Right lobe of liver (tissue), 6 donors: ENCODE measurements around the gene CAMKV. TPM values are rescaled to one million over a fixed set of nuclear protein-coding genes. Genes with fewer than 3 reads are reported as not detected.

Experiments
- ATAC-seq, 4 donors: fragments of 200-7000 bp; cut with Tn5 transposase; one replicate each; pipeline ENCODE4 v1.9.1; 2020; ENCODE audit warnings: mild to moderate bottlenecking in 4 of 4, moderate library complexity in 4 of 4
- DNase-seq, 3 donors: peaks; one replicate each; pipeline ENCODE4 v3.0.0-alpha.2; 2020
- H3K27ac ChIP-seq, 3 donors: fragments of 200-600 bp; one replicate each; pipeline ENCODE4 v1.8.0; 2022
- H3K27me3 ChIP-seq, 2 donors: fragments of 200-600 bp; one replicate each; pipeline ENCODE4 v1.8.0; 2022
- H3K36me3 ChIP-seq, 4 donors: fragments of 200-600 bp; sonication (generic) in 1 of 4; one replicate each; pipeline versions ENCODE4 v1.5.1 to v1.8.0; 2017 to 2022; ENCODE audit warnings: control low read depth in 1 of 4
- H3K4me1 ChIP-seq, 4 donors: fragments of 200-600 bp; sonication (generic) in 1 of 4; one replicate each; pipeline versions ENCODE4 v1.5.1 to v1.8.0; 2017 to 2022; ENCODE audit warnings: control low read depth in 1 of 4
- H3K4me3 ChIP-seq, 3 donors: fragments of 200-600 bp; one replicate each; pipeline ENCODE4 v1.8.0; 2022
- H3K9me3 ChIP-seq, 4 donors: fragments of 200-600 bp; sonication (generic) in 1 of 4; one replicate each; pipeline versions ENCODE4 v1.5.1 to v1.8.0; 2017 to 2022; ENCODE audit warnings: control low read depth in 1 of 4
- POLR2A ChIP-seq: fragments of 450-650 bp; IDR thresholded peaks from one replicate; pipeline ENCODE4 v1.6.1; 2017; ENCODE audit warnings: antibody characterized with exemption, mild to moderate bottlenecking
- WGBS: methylation state at CpG from one replicate; pipeline ENCODE4 v1.1.6; 2018; ENCODE audit warnings: low coverage, low lambda C conversion rate; ENCODE audit not compliant: insufficient coverage; ENCODE audit errors: missing lambda C conversion rate; 5-methylcytosine and 5-hydroxymethylcytosine counted together
- intact Hi-C, 2 donors: fragments of 100-400 bp; cut with DNase I; formaldehyde crosslinking; loops; one replicate each; pipeline versions ENCODE4 v1.11.2 to v1.14.1; 2022
- total RNA-seq, 6 experiments: library from RNA; depleted of rRNA in 2 of 6; stranded (reverse); fragments of >200 nt in 2 of 6; fragmentation: NEBNext Ultra II Directional in 3 of 6; extraction: Animal tissue kit (Norgen Biotek cat#: 25700) in 3 of 6; gene quantifications; one replicate each; pipeline versions ENCODE4 v1.1.0 to v1.2.4, GENCODE V29; 2016 to 2023
- TF ChIP-seq, protein P1 (sequence below), 4 donors: fragments of 200-600 bp in 3 of 4; fragments of 450-650 bp in 1 of 4; IDR thresholded peaks; one replicate each; pipeline versions ENCODE4 v1.5.1 to v1.8.0; 2016 to 2022; ENCODE audit warnings: antibody characterized with exemption in 4 of 4, mild to moderate bottlenecking in 2 of 4
- donor health status: DM: no; HTN: yes; CAD: no.
- donor health status: DM: no; HTN: no; CAD: no.
- donor health status: DM: no; HTN: no; CAD: no.
- donor health status: DM: no; HTN: yes; CAD: no.
- donor health status: DM: no; HTN: yes; CAD: no.

Gene CAMKV
- total RNA-seq, 6 experiments from 2014 or later = not detected

DNA sequence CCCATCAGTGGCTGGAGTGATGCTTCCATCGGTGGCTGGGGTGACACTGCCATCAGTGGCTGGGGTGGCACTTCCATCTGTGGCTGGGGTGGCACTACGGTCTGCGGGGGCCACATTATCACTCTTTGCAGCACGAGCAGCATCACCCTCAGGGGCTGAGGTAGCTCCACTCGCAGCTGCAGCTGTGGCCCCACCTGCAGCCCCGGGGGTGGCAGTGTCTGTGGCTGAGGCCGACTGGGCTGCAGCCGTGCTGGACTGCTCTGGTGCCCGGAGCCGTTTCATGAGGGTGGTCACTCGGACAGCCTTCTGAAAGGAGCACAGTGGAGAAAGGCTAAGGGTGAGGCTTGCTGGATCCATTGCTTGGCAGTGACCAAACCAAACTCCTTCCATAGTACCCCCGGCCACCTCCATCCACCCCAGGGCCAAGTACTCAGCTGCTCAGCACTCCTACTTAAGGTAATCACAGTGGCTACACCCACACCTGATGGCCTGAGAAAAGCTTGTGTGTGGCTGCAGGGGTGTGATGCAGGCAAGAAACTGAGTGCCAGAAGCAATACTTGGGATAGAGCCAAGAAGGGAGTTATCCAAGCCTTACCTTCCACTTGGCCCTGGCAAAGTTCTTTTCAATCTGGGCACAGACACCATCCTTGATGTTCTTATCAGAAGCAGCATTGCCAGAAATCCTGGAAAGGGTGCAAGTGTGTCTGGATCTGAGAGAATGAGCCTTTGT, 10.0 kb downstream of the CAMKV start:
- no peaks in the 10 kb centered on the region for H3K27me3 ChIP-seq
- H3K36me3 ChIP-seq = no peaks in the 10 kb centered on the region
- intact Hi-C loops = no loop called here
- H3K4me1 ChIP-seq = no peaks in the 10 kb centered on the region
- TF ChIP-seq, protein P1, sequence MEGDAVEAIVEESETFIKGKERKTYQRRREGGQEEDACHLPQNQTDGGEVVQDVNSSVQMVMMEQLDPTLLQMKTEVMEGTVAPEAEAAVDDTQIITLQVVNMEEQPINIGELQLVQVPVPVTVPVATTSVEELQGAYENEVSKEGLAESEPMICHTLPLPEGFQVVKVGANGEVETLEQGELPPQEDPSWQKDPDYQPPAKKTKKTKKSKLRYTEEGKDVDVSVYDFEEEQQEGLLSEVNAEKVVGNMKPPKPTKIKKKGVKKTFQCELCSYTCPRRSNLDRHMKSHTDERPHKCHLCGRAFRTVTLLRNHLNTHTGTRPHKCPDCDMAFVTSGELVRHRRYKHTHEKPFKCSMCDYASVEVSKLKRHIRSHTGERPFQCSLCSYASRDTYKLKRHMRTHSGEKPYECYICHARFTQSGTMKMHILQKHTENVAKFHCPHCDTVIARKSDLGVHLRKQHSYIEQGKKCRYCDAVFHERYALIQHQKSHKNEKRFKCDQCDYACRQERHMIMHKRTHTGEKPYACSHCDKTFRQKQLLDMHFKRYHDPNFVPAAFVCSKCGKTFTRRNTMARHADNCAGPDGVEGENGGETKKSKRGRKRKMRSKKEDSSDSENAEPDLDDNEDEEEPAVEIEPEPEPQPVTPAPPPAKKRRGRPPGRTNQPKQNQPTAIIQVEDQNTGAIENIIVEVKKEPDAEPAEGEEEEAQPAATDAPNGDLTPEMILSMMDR (IDR thresholded peaks at IDR 0.05) = no peak
- no peak for TF ChIP-seq POLR2A
- WGBS = no CpG with 5 or more reads among the region's 12 CpGs
- DNase-seq (no peak), ATAC-seq (no peak)
- no peaks in the 10 kb centered on the region for H3K9me3 ChIP-seq
- H3K27ac ChIP-seq = no peak overlapping the region
- no peak overlapping the region for H3K4me3 ChIP-seq

DNA sequence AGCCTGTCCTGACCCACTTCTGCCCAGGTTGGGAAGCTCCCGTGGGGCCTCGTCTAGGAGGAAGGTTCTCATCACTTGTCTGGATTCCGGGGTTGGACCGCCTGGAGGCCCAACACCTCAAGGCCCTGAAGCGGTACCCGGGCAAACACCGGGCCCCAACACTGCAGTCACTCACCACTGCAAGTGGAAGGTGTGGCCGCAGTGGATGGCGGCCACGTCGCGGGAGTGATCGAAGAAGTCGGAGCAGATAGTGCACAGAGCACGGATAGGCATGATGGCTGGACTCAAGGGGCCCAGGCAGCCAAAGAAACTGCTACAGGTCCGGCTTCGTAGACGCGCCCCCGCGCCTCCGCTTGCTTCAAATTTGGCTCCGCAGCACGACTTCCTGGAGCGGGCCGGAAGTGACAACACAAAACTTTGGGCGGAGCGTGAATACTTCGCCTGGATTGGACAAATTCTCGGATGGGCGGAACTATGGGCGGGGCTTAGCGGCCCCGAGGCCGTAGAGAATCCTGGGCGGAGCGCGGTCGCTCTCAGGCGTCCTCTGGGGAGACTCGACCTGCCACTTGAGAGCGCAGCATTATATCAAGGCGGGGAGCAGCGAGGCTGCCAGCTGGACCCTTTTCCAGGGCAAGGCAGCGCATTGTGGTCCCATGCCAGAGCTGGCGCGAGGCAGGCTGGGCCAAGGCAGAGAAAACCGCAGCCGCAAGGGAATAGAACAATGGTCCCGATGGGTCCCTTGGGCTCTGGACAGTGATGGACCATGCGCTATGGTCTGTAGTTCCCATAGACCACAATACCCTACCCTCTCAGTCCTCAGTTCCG, 13.3 kb downstream of the CAMKV start, which contains the start of gene TRAIP:
TRAIP (minus strand) TSS at position 384 of the 825 bp plus-strand sequence; CDS start at position 273, 111 bp downstream.
- Histone ChIP-seq H3K4me1 (no peaks in the 10 kb centered on the region), H3K4me3 (peak within 1 kb of the TSS; percentile 55 to 62 (median 56)), H3K27me3 (no peaks in the 10 kb centered on the region), H3K9me3 (no peaks in the 10 kb centered on the region), H3K27ac (peak within 1 kb of the TSS in 1 of 3 donors; percentile 31), H3K36me3 (no peaks in the 10 kb centered on the region)
- intact Hi-C loops = no loop called here
- TF ChIP-seq, protein P1 (IDR thresholded peaks at IDR 0.05) = no peak
- TF ChIP-seq POLR2A = no peak
- peak; percentile 97 to 100 (median 100) for ATAC-seq
- WGBS = 0% methylated on average over 6 of the region's 52 CpGs
- peak; percentile 92 to 93 (median 92) for DNase-seq

DNA sequence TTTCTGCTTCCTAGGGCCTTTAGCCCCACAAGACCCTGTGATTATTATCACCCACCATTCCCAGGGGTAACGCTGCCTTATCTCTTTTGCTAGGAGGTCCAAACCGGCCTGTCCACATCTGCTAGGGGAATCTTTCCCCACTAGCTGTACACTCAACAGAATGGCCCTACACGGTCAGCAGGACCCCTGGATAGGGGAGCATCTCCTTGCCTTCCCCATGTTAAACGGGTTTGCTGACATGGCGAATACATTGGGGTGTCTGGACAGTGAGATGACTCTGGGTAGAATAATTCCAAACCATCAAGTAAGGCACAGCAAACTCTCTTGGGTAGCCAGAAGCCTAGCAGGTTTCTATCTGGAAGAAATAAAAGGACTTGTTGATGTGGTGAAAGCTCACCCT, 14.0 kb downstream of the CAMKV start:
- Histone ChIP-seq H3K4me1 (no peaks in the 10 kb centered on the region), H3K27ac (no peak overlapping the region), H3K27me3 (no peaks in the 10 kb centered on the region), H3K36me3 (no peaks in the 10 kb centered on the region), H3K9me3 (no peaks in the 10 kb centered on the region), H3K4me3 (peak overlapping the region in 1 of 3 donors; percentile 62)
- ATAC-seq = no peak
- intact Hi-C loops = no loop called here
- 65% methylated on average over 5 of the region's 5 CpGs for WGBS
- TF ChIP-seq, protein P1 (IDR thresholded peaks at IDR 0.05) = no peak
- TF ChIP-seq POLR2A = no peak
- DNase-seq = no peak

DNA sequence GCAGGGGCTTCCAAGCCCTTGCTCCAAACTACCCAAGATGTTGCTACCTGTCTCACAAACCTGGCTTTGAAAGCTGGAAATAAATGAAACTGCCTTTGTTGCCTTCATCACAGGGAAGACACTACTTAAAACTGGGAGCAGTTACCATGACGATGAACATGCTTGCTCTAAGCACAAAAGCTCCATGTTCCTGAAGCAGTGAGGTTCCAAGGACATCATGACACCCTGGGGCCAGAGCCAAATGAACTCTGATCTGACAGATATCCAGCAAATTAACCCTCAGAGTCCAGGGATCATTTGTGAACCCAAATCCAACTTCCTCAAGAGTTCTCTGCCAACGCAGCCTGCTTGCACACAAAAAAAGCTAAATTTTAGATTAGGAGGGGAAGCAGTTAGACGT, 24.0 kb downstream of the CAMKV start:
- peak in 1 of 3 donors; percentile 61 for DNase-seq
- H3K4me1 ChIP-seq = peaks cover 0 to 8% (median 0%) of the 10 kb centered on the region in 4 donors
- intact Hi-C loops = loop anchor here (10.0 kb wide), 2 partner anchors 59 to 141 kb away; partner anchors contain the start of gene MST1R (in 1 of the 2)
- no peak for TF ChIP-seq POLR2A
- TF ChIP-seq, protein P1 (IDR thresholded peaks at IDR 0.05) = no peak
- no peak overlapping the region for H3K4me3 ChIP-seq
- 57% methylated on average over 3 of the region's 3 CpGs for WGBS
- ATAC-seq = peak; percentile 70 to 88 (median 78)
- no peak overlapping the region for H3K27ac ChIP-seq
- H3K36me3 ChIP-seq = no peaks in the 10 kb centered on the region
- no peaks in the 10 kb centered on the region for H3K9me3 ChIP-seq
- no peaks in the 10 kb centered on the region for H3K27me3 ChIP-seq
